ENCODE data around the gene CALCR.

DNA sequence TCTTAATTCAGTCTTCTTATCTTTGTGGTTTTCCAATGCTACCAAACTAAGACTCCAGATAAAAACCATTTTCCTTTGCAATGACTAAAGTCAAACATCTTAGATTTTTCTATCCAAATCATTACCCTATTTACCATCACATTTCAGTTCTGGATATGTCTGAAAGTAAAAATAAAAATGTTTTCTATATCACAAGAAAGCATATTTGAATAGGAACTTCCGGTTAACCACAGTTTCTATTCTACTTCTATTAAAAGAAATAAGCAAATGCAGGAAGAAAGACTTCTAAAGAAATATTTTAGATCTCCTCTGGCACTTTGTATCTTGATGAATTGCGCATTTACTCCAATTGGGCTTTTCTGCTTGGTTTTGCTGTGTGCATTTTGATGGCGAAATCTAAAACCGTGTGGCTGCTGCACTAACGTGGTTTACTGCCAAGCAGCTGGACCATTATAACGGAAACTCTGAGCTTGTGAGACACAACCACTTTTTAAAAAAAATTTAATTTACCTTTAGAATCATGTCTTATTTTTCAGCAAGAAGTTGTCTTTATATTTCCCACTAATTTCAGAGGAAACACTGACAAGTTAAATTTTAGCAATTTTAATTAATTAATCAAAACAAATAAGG is 196.3 kb downstream of the CALCR start:
- TF ChIP-seq ZC3H10 (CRISPR knock-in tag; IDR thresholded peaks at IDR 0.05): no peak
- no peak for TF ChIP-seq TCF4 (CRISPR knock-in tag; IDR thresholded peaks at IDR 0.05; ENCODE audit: borderline replicate concordance)
- no peak for TF ChIP-seq RARB (CRISPR knock-in tag; IDR thresholded peaks at IDR 0.05)
- TF ChIP-seq GLIS3 (CRISPR knock-in tag; IDR thresholded peaks at IDR 0.05): no peak
- no peak for TF ChIP-seq ZFP3 (CRISPR knock-in tag; IDR thresholded peaks at IDR 0.05)
- no peak for TF ChIP-seq TOX (CRISPR knock-in tag; IDR thresholded peaks at IDR 0.05; ENCODE audit: borderline replicate concordance)
- TF ChIP-seq ZFP30 (CRISPR knock-in tag; IDR thresholded peaks at IDR 0.05): no peak
- no peak for TF ChIP-seq ISL1 (CRISPR knock-in tag; IDR thresholded peaks at IDR 0.05)
- TF ChIP-seq, protein P1, sequence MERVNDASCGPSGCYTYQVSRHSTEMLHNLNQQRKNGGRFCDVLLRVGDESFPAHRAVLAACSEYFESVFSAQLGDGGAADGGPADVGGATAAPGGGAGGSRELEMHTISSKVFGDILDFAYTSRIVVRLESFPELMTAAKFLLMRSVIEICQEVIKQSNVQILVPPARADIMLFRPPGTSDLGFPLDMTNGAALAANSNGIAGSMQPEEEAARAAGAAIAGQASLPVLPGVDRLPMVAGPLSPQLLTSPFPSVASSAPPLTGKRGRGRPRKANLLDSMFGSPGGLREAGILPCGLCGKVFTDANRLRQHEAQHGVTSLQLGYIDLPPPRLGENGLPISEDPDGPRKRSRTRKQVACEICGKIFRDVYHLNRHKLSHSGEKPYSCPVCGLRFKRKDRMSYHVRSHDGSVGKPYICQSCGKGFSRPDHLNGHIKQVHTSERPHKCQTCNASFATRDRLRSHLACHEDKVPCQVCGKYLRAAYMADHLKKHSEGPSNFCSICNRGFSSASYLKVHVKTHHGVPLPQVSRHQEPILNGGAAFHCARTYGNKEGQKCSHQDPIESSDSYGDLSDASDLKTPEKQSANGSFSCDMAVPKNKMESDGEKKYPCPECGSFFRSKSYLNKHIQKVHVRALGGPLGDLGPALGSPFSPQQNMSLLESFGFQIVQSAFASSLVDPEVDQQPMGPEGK (CRISPR knock-in tag; IDR thresholded peaks at IDR 0.05; ENCODE audit: borderline replicate concordance): no peak
- TF ChIP-seq, protein P2, sequence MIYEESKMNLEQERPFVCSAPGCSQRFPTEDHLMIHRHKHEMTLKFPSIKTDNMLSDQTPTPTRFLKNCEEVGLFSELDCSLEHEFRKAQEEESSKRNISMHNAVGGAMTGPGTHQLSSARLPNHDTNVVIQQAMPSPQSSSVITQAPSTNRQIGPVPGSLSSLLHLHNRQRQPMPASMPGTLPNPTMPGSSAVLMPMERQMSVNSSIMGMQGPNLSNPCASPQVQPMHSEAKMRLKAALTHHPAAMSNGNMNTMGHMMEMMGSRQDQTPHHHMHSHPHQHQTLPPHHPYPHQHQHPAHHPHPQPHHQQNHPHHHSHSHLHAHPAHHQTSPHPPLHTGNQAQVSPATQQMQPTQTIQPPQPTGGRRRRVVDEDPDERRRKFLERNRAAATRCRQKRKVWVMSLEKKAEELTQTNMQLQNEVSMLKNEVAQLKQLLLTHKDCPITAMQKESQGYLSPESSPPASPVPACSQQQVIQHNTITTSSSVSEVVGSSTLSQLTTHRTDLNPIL (CRISPR knock-in tag; IDR thresholded peaks at IDR 0.05; ENCODE audit: low read depth): no peak
- no peak for TF ChIP-seq ZNF8 (CRISPR knock-in tag; IDR thresholded peaks at IDR 0.05)
- TF ChIP-seq SNAI2 (CRISPR knock-in tag; IDR thresholded peaks at IDR 0.05): no peak
- no peak for TF ChIP-seq BACH2 (CRISPR knock-in tag; IDR thresholded peaks at IDR 0.05; ENCODE audit: borderline replicate concordance)
- TF ChIP-seq ZNF70 (CRISPR knock-in tag; IDR thresholded peaks at IDR 0.05): no peak
